Loucy (cell line): ENCODE data around the gene VTI1B.

Experiments used
- H2AFZ ChIP-seq: fragments of 200-600 bp; sonication (generic); 2 replicates; pipeline ENCODE4 v1.6.0; 2016; ENCODE audit warnings: antibody characterized with exemption, mild to moderate bottlenecking, low read length, moderate library complexity
- H3F3A ChIP-seq: fragments of 200-600 bp; 2 replicates; pipeline ENCODE4 v1.6.0; 2016; ENCODE audit warnings: antibody characterized with exemption, low read depth, mild to moderate bottlenecking
- H3K27me3 ChIP-seq: fragments of 200-600 bp; sonication (generic); 2 replicates; pipeline ENCODE4 v1.6.1; 2014; ENCODE audit warnings: low read length, mild to moderate bottlenecking; ENCODE audit not compliant: insufficient read depth, poor library complexity, severe bottlenecking
- H3K36me3 ChIP-seq: fragments of 200-600 bp; sonication (generic); 2 replicates; pipeline ENCODE4 v1.6.1; 2016; ENCODE audit warnings: low read length; ENCODE audit not compliant: insufficient read depth
- H3K4me1 ChIP-seq: fragments of 200-600 bp; sonication (generic); 2 replicates; pipeline ENCODE4 v1.5.1; 2014; ENCODE audit warnings: low read length, mild to moderate bottlenecking; ENCODE audit not compliant: insufficient read depth, poor library complexity, severe bottlenecking
- H3K4me2 ChIP-seq: fragments of 200-600 bp; sonication (generic); 2 replicates; pipeline ENCODE4 v1.6.0; 2014; ENCODE audit warnings: antibody characterized with exemption, low read length, low read depth, mild to moderate bottlenecking; ENCODE audit not compliant: poor library complexity, severe bottlenecking
- H3K4me3 ChIP-seq: fragments of 200-600 bp; sonication (generic); 2 replicates; pipeline ENCODE4 v1.5.1; 2014; ENCODE audit warnings: low read length, mild to moderate bottlenecking, mixed read lengths; ENCODE audit not compliant: poor library complexity, severe bottlenecking
- H3K79me2 ChIP-seq: fragments of 200-600 bp; sonication (generic); 2 replicates; pipeline ENCODE4 v1.6.1; 2014; ENCODE audit warnings: low read length; ENCODE audit not compliant: insufficient read depth
- H3K9ac ChIP-seq: fragments of 200-600 bp; sonication (generic); 2 replicates; pipeline ENCODE4 v1.6.0; 2014; ENCODE audit warnings: mild to moderate bottlenecking, low read depth, low read length, moderate library complexity; ENCODE audit not compliant: poor library complexity, severe bottlenecking
- H3K9me2 ChIP-seq: fragments of 200-600 bp; sonication (generic); replicated peaks from 2 replicates; pipeline ENCODE4 v1.6.1; 2016; ENCODE audit warnings: low read depth, low read length, mixed read lengths
- H3K9me3 ChIP-seq: fragments of 200-600 bp; sonication (generic); 2 replicates; pipeline ENCODE4 v1.6.1; 2014; ENCODE audit warnings: mild to moderate bottlenecking, antibody characterized with exemption, low read length, low read depth; ENCODE audit not compliant: insufficient read depth
- H4K20me1 ChIP-seq: fragments of 200-600 bp; sonication (generic); 2 replicates; pipeline ENCODE4 v1.6.0; 2014; ENCODE audit warnings: antibody characterized with exemption, low read length, mild to moderate bottlenecking; ENCODE audit not compliant: insufficient read depth, poor library complexity, severe bottlenecking
- CTCF ChIP-seq: fragments of 200-600 bp; sonication (generic); conservative IDR thresholded peaks from 2 replicates; pipeline ENCODE4 v1.5.1; 2014; ENCODE audit warnings: mild to moderate bottlenecking, antibody characterized with exemption, low read length
- EZH2phosphoT487 ChIP-seq: fragments of 200-600 bp; IDR thresholded peaks from 2 replicates; pipeline ENCODE4 v1.6.1; 2018; ENCODE audit warnings: antibody characterized with exemption, mild to moderate bottlenecking, moderate library complexity, borderline replicate concordance

The VTI1B gene

GRCh38 chr14:67653651-67654280, 20.7 kb downstream of the VTI1B start:
- Histone ChIP-seq H3K9me3 (no peaks in the 10 kb centered on the region), H3F3A (no peaks in the 10 kb centered on the region), H3K36me3 (peaks cover 89% of the 10 kb centered on the region), H3K9ac (no peak overlapping the region), H4K20me1 (no peaks in the 10 kb centered on the region), H3K9me2 (no peaks in the 10 kb centered on the region), H3K4me1 (no peaks in the 10 kb centered on the region), H3K4me3 (no peak overlapping the region), H3K4me2 (no peak overlapping the region), H3K79me2 (no peaks in the 10 kb centered on the region), H2AFZ (no peak overlapping the region), H3K27me3 (no peaks in the 10 kb centered on the region)
- no peak for TF ChIP-seq CTCF
- no peak for TF ChIP-seq EZH2phosphoT487

- H3K9ac ChIP-seq: no peak overlapping the region
- H2AFZ ChIP-seq: no peak overlapping the region
- no peaks in the 10 kb centered on the region for H3K9me3 ChIP-seq
- H4K20me1 ChIP-seq: no peaks in the 10 kb centered on the region
- TF ChIP-seq CTCF: no peak
- no peak for TF ChIP-seq EZH2phosphoT487
- H3K9me2 ChIP-seq: no peaks in the 10 kb centered on the region
- H3K79me2 ChIP-seq: no peaks in the 10 kb centered on the region
- no peak overlapping the region for H3K4me3 ChIP-seq
- no peak overlapping the region for H3K4me2 ChIP-seq
- H3F3A ChIP-seq: no peaks in the 10 kb centered on the region
- peaks cover 81% of the 10 kb centered on the region for H3K36me3 ChIP-seq
- no peaks in the 10 kb centered on the region for H3K27me3 ChIP-seq
- no peaks in the 10 kb centered on the region for H3K4me1 ChIP-seq
Measured at GRCh38 chr14:67652189-67652588, 22.2 kb downstream of the VTI1B start.

GRCh38 chr14:67650694-67651093, 23.7 kb downstream of the VTI1B start:
- H3K36me3 ChIP-seq: peaks cover 76% of the 10 kb centered on the region
- H3K9me2 ChIP-seq: no peaks in the 10 kb centered on the region
- H3K4me3 ChIP-seq: no peak overlapping the region
- no peaks in the 10 kb centered on the region for H3K9me3 ChIP-seq
- H4K20me1 ChIP-seq: no peaks in the 10 kb centered on the region
- H3K27me3 ChIP-seq: no peaks in the 10 kb centered on the region
- H3F3A ChIP-seq: no peaks in the 10 kb centered on the region
- no peak overlapping the region for H3K4me2 ChIP-seq
- no peaks in the 10 kb centered on the region for H3K4me1 ChIP-seq
- TF ChIP-seq CTCF (no peak), EZH2phosphoT487 (no peak)
- no peak overlapping the region for H3K9ac ChIP-seq
- H3K79me2 ChIP-seq: no peaks in the 10 kb centered on the region
- H2AFZ ChIP-seq: no peak overlapping the region
